HepG2 (cell line): ENCODE data around the gene PPFIA3. TPM values are rescaled to one million over a fixed set of nuclear protein-coding genes. Genes with fewer than 3 reads are reported as not detected.
A peak's percentile ranks its signal among the peaks of the same experiment; 100 is the strongest.

Experiments
- AGO2 ChIP-seq: fragments of 200-400 bp; formaldehyde crosslinking; optimal IDR thresholded peaks from 2 replicates; pipeline ENCODE3; 2017; ENCODE audit warnings: mild to moderate bottlenecking, low read depth, low read length, moderate library complexity
- BORCS8-MEF2B ChIP-seq: sonication (generic); formaldehyde crosslinking; IDR thresholded peaks from 2 replicates; pipeline ENCODE4 v1.8.0; 2022; ENCODE audit warnings: mild to moderate bottlenecking, missing genetic modification reagents
- ELF3 ChIP-seq: IDR thresholded peaks from 2 replicates; pipeline ENCODE4 v1.6.1; 2016; ENCODE audit warnings: missing genetic modification reagents, missing compliant biosample characterization
- FOXJ3 ChIP-seq: sonication (generic); formaldehyde crosslinking; IDR thresholded peaks from 2 replicates; pipeline ENCODE4 v1.4.0; 2020; ENCODE audit warnings: missing genetic modification reagents, mild to moderate bottlenecking, borderline replicate concordance
- JUNB ChIP-seq: sonication (generic); formaldehyde crosslinking; IDR thresholded peaks from 2 replicates; pipeline ENCODE4 v1.8.0; 2022; ENCODE audit warnings: missing genetic modification reagents, mild to moderate bottlenecking, borderline replicate concordance
- PAX8 ChIP-seq: sonication (generic); formaldehyde crosslinking; IDR thresholded peaks from 2 replicates; pipeline ENCODE4 v1.8.0; 2022; ENCODE audit warnings: mild to moderate bottlenecking, missing genetic modification reagents, borderline replicate concordance
- RBFOX2 ChIP-seq: fragments of 200-400 bp; formaldehyde crosslinking; IDR thresholded peaks from 2 replicates; pipeline ENCODE4 v1.6.1; 2017; ENCODE audit warnings: low read depth, mild to moderate bottlenecking, low read length
- ZKSCAN5 ChIP-seq: sonication (generic); formaldehyde crosslinking; IDR thresholded peaks from 2 replicates; pipeline ENCODE4 v1.5.1; 2020; ENCODE audit warnings: mild to moderate bottlenecking, missing genetic modification reagents
- ZNF17 ChIP-seq: sonication (generic); formaldehyde crosslinking; IDR thresholded peaks from 2 replicates; pipeline ENCODE4 v1.5.0; 2020; ENCODE audit warnings: mild to moderate bottlenecking, missing genetic modification reagents
- ZNF777 ChIP-seq: sonication (generic); formaldehyde crosslinking; IDR thresholded peaks from 2 replicates; pipeline ENCODE4 v1.4.0; 2020; ENCODE audit warnings: missing genetic modification reagents
- ZSCAN12 ChIP-seq: sonication (generic); formaldehyde crosslinking; IDR thresholded peaks from 2 replicates; pipeline ENCODE4 v1.9.0; 2021; ENCODE audit warnings: mild to moderate bottlenecking, missing genetic modification reagents
- polyA plus RNA-seq, 8 experiments: library from polyadenylated mRNA; depleted of rRNA in 3 of 8; stranded (reverse) in 7 of 8; unstranded in 1 of 8; fragments of >200 nt; fragmentation: Illumina TruSeq in 4 of 8; extraction: Trizol in 4 of 8; gene quantifications; 2 replicates each; pipeline versions ENCODE4 v1.2.1 to v1.2.3, GENCODE V29; 2011 to 2016; ENCODE audit warnings: low read depth in 4 of 8, missing spikeins in 1 of 8, mixed read lengths in 1 of 8; ENCODE audit not compliant: insufficient read depth in 1 of 8
- total RNA-seq, 5 experiments: library from RNA; depleted of rRNA; stranded (reverse); fragments of >200 nt; fragmentation: Illumina TruSeq; extraction: Trizol; gene quantifications; 2 replicates each; pipeline ENCODE4 v1.2.3, GENCODE V29; 2016; ENCODE audit warnings: low read depth in 1 of 5
- TF ChIP-seq, protein P1 (sequence below): sonication (generic); formaldehyde crosslinking; conservative IDR thresholded peaks from 2 replicates; pipeline ENCODE4 v1.8.0; 2022; ENCODE audit warnings: low read depth, missing genetic modification reagents
- TF ChIP-seq, protein P2 (sequence below), 2 experiments: fragments of 450-650 bp in 1 of 2; sonication (generic) in 1 of 2; formaldehyde crosslinking in 1 of 2; IDR thresholded peaks; 2 replicates each; pipeline versions ENCODE4 v1.6.1 to v1.8.0; 2016 to 2022; ENCODE audit warnings: antibody characterized with exemption in 1 of 2, mild to moderate bottlenecking in 1 of 2, missing genetic modification reagents in 1 of 2
- TF ChIP-seq, protein P3 (sequence below): sonication (generic); formaldehyde crosslinking; IDR thresholded peaks from 2 replicates; pipeline ENCODE4 v1.8.1; 2022; ENCODE audit warnings: low read depth, mild to moderate bottlenecking, missing genetic modification reagents

The PPFIA3 gene
- total and polyA plus RNA-seq, 2 of the 13 experiments (the other 11 are each of a cell fraction or from before 2014, with no cell fraction given) = 6.7 to 8.6 TPM

DNA sequence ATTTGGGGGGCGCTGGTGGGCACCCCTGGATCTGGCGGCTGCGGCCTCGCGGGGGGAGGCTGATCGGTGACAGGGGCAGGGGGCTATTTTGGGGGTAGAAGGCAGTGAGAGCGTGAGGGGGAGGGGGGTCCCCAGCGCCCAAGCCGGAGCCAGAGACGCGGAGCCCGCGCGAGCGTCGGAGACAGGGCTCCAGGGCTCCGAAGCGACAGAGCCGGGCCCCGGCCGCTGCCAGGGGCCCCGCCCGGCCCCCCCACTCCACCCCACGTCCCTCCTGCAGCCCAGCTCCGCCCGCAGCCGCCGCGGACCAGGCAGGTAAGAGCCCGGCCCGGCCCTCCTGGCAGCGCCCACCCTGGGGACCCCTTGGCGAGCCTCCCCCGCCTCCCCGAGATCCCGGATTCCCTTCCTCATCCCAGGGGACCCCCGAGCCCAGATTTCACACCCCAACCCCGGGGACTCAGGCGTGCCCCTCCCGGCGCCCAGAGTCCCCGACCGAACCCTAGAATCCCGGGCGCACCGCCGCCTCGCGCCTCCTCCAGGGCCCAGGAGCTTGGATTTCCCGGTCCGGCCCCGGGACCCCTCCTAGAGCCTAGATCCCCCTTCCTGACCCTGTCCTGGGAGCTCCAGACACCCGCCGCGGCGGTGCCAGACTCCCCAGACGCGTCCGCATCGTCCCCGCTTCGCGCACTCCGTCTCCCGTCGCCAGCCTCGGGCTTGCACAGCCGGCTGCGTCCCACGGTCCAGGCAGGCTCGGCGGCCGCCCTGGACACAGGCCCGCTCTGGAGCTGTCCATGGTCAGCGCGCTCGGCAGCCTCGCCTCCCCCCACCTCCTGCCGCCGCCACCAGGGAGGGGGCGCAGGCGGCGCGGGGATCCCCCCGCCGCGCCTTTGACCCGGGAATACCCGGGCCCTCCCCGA, at the start of gene PPFIA3 (continued):
- TF ChIP-seq, protein P1, sequence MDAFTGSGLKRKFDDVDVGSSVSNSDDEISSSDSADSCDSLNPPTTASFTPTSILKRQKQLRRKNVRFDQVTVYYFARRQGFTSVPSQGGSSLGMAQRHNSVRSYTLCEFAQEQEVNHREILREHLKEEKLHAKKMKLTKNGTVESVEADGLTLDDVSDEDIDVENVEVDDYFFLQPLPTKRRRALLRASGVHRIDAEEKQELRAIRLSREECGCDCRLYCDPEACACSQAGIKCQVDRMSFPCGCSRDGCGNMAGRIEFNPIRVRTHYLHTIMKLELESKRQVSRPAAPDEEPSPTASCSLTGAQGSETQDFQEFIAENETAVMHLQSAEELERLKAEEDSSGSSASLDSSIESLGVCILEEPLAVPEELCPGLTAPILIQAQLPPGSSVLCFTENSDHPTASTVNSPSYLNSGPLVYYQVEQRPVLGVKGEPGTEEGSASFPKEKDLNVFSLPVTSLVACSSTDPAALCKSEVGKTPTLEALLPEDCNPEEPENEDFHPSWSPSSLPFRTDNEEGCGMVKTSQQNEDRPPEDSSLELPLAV (CRISPR knock-in tag) = no peak
- TF ChIP-seq, protein P2, sequence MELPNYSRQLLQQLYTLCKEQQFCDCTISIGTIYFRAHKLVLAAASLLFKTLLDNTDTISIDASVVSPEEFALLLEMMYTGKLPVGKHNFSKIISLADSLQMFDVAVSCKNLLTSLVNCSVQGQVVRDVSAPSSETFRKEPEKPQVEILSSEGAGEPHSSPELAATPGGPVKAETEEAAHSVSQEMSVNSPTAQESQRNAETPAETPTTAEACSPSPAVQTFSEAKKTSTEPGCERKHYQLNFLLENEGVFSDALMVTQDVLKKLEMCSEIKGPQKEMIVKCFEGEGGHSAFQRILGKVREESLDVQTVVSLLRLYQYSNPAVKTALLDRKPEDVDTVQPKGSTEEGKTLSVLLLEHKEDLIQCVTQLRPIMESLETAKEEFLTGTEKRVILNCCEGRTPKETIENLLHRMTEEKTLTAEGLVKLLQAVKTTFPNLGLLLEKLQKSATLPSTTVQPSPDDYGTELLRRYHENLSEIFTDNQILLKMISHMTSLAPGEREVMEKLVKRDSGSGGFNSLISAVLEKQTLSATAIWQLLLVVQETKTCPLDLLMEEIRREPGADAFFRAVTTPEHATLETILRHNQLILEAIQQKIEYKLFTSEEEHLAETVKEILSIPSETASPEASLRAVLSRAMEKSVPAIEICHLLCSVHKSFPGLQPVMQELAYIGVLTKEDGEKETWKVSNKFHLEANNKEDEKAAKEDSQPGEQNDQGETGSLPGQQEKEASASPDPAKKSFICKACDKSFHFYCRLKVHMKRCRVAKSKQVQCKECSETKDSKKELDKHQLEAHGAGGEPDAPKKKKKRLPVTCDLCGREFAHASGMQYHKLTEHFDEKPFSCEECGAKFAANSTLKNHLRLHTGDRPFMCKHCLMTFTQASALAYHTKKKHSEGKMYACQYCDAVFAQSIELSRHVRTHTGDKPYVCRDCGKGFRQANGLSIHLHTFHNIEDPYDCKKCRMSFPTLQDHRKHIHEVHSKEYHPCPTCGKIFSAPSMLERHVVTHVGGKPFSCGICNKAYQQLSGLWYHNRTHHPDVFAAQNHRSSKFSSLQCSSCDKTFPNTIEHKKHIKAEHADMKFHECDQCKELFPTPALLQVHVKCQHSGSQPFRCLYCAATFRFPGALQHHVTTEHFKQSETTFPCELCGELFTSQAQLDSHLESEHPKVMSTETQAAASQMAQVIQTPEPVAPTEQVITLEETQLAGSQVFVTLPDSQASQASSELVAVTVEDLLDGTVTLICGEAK (IDR thresholded peaks at IDR 0.05) = no peak
- TF ChIP-seq, protein P2 (CRISPR knock-in tag; IDR thresholded peaks at IDR 0.05) = peak; percentile 72
- no peak for TF ChIP-seq RBFOX2
- TF ChIP-seq AGO2 = no peak
- TF ChIP-seq ELF3 (CRISPR knock-in tag) = peak; percentile 61
- no peak for TF ChIP-seq ZNF17
- TF ChIP-seq BORCS8-MEF2B = 0 out of 2 replicates have a peak, but pooled peaks have one; percentile 67
- TF ChIP-seq, protein P3, sequence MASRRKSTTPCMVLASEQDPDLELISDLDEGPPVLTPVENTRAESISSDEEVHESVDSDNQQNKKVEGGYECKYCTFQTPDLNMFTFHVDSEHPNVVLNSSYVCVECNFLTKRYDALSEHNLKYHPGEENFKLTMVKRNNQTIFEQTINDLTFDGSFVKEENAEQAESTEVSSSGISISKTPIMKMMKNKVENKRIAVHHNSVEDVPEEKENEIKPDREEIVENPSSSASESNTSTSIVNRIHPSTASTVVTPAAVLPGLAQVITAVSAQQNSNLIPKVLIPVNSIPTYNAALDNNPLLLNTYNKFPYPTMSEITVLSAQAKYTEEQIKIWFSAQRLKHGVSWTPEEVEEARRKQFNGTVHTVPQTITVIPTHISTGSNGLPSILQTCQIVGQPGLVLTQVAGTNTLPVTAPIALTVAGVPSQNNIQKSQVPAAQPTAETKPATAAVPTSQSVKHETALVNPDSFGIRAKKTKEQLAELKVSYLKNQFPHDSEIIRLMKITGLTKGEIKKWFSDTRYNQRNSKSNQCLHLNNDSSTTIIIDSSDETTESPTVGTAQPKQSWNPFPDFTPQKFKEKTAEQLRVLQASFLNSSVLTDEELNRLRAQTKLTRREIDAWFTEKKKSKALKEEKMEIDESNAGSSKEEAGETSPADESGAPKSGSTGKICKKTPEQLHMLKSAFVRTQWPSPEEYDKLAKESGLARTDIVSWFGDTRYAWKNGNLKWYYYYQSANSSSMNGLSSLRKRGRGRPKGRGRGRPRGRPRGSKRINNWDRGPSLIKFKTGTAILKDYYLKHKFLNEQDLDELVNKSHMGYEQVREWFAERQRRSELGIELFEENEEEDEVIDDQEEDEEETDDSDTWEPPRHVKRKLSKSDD (CRISPR knock-in tag) = no peak
- TF ChIP-seq FOXJ3 (CRISPR knock-in tag) = no peak
- TF ChIP-seq JUNB (CRISPR knock-in tag) = no peak
- peak; percentile 88 for TF ChIP-seq ZNF777 (CRISPR knock-in tag)
- peak; percentile 80 for TF ChIP-seq ZSCAN12 (CRISPR knock-in tag)
- TF ChIP-seq ZKSCAN5 = no peak
- TF ChIP-seq PAX8 = no peak; the same call in 1 of the 2 replicates
